ENCODE data around the gene DOCK7.
"Not testable (repeated sequence)": the region's sequence is repeated elsewhere in the genome, so short reads cannot be mapped to it uniquely, and the experiment has no call there.

Gene DOCK7

GRCh38 chr1:62725255-62725654 is 37.1 kb upstream of the DOCK7 start:
- DNase-seq (ENCODE audit: low read depth), result peak; percentile 65
- no peak overlapping the region for H3K4me3 ChIP-seq (ENCODE audit: low read depth, low read length)
- TF ChIP-seq CTCF (conservative IDR thresholded peaks at IDR 0.05; ENCODE audit: low read depth, low read length), result no peak

- TF ChIP-seq CTCF (conservative IDR thresholded peaks at IDR 0.05; ENCODE audit: low read depth, low read length), result no peak
- no peak for DNase-seq (ENCODE audit: low read depth)
- no peak overlapping the region for H3K4me3 ChIP-seq (ENCODE audit: low read depth, low read length)
Observed at GRCh38 chr1:62724430-62724829, 36.2 kb upstream of the DOCK7 start.

GRCh38 chr1:62723883-62724282 is 35.7 kb upstream of the DOCK7 start:
- no peak overlapping the region for H3K4me3 ChIP-seq (ENCODE audit: low read depth, low read length)
- DNase-seq (ENCODE audit: low read depth), result no peak
- TF ChIP-seq CTCF (conservative IDR thresholded peaks at IDR 0.05; ENCODE audit: low read depth, low read length), result no peak

- no peak for TF ChIP-seq CTCF (conservative IDR thresholded peaks at IDR 0.05; ENCODE audit: low read depth, low read length)
- no peak for DNase-seq (ENCODE audit: low read depth)
- H3K4me3 ChIP-seq (ENCODE audit: low read depth, low read length), result no peak overlapping the region
Observed at GRCh38 chr1:62722796-62723195, 34.6 kb upstream of the DOCK7 start.

- no peak overlapping the region for H3K4me3 ChIP-seq (ENCODE audit: low read depth, low read length)
- no peak for TF ChIP-seq CTCF (conservative IDR thresholded peaks at IDR 0.05; ENCODE audit: low read depth, low read length)
- DNase-seq (ENCODE audit: low read depth), result peak; percentile 40
Observed at GRCh38 chr1:62720946-62721554, 32.9 kb upstream of the DOCK7 start.

- not testable (repeated sequence) for H3K4me3 ChIP-seq (ENCODE audit: low read depth, low read length); DNase-seq (ENCODE audit: low read depth)
Observed at GRCh38 chr1:62718400-62718799, 30.2 kb upstream of the DOCK7 start.

- no peak for TF ChIP-seq CTCF (conservative IDR thresholded peaks at IDR 0.05; ENCODE audit: low read depth, low read length)
- DNase-seq (ENCODE audit: low read depth), result no peak
- H3K4me3 ChIP-seq (ENCODE audit: low read depth, low read length), result no peak overlapping the region
Observed at GRCh38 chr1:62717483-62717882, 29.3 kb upstream of the DOCK7 start.
